ENCODE measurements around the gene ZNF827.

DNA sequence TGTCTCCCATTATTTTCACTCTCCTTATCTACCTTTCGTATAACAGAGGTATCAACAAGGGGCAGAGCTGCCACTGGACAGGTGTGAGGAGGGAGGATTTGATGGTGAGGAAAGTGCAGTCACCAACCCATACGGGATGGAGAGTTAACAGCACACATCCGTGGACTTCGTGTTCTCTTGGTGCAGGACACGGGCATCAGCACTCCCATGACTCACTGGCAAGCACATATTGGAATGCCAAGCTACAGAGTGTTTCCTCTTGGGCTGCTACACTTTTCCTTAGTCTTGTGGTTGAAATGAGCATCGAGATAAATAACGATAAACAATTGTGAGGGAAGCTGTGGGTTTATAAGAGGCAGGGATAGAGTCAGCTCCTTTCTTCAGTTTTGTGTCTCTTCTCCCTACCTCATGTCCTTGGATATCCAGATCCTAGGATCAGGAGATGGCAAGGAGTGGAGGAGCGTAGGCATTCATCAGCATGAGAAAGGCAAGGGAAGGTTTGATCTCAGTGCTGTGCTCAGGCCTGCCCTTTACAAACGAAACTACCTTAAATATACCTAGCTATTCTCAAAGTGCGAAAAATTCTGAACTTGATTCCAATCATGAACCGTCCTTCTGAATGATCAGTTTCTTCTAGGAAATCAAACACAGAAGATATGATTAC is 96.3 kb downstream of the ZNF827 start:
- TF ChIP-seq, protein P1, sequence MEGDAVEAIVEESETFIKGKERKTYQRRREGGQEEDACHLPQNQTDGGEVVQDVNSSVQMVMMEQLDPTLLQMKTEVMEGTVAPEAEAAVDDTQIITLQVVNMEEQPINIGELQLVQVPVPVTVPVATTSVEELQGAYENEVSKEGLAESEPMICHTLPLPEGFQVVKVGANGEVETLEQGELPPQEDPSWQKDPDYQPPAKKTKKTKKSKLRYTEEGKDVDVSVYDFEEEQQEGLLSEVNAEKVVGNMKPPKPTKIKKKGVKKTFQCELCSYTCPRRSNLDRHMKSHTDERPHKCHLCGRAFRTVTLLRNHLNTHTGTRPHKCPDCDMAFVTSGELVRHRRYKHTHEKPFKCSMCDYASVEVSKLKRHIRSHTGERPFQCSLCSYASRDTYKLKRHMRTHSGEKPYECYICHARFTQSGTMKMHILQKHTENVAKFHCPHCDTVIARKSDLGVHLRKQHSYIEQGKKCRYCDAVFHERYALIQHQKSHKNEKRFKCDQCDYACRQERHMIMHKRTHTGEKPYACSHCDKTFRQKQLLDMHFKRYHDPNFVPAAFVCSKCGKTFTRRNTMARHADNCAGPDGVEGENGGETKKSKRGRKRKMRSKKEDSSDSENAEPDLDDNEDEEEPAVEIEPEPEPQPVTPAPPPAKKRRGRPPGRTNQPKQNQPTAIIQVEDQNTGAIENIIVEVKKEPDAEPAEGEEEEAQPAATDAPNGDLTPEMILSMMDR (conservative IDR thresholded peaks at IDR 0.05; ENCODE audit: low read depth, low read length): no peak
- TF ChIP-seq EZH2 (IDR thresholded peaks at IDR 0.05; ENCODE audit: low read length, unreplicated experiment): no peak
- no peak for TF ChIP-seq EZH2phosphoT487 (IDR thresholded peaks at IDR 0.05; ENCODE audit: borderline replicate concordance, low read length)

Data from PC-3 (cell line).